ENCODE data around the gene RANBP9.

DNA sequence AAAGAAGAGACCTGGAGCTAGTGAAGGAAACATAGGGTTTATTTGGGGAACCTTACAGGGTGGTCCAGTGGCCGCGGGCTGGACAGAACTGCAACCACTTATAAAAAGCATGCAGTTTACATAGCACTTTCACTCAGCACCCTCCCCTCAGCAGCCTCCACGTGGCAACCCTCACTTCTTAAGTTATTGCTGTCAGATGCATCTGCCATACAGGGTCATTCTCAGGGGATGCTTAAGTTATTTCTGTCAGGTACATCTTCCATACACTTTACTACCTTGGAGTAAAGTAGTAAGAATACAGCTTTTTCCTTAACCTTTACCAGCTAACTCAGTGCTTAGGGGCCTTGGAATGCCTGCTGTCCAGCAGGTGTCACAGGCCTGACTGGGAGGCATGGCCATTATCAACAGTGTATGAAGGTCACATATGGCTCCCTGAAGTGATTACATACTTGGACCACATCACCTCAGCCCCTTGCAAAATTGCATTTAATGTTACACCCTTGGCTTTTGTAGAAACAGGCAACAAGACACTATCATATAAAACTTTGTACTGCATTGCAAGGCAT lies 98.5 kb downstream of the RANBP9 start:
- TF ChIP-seq, protein P1, sequence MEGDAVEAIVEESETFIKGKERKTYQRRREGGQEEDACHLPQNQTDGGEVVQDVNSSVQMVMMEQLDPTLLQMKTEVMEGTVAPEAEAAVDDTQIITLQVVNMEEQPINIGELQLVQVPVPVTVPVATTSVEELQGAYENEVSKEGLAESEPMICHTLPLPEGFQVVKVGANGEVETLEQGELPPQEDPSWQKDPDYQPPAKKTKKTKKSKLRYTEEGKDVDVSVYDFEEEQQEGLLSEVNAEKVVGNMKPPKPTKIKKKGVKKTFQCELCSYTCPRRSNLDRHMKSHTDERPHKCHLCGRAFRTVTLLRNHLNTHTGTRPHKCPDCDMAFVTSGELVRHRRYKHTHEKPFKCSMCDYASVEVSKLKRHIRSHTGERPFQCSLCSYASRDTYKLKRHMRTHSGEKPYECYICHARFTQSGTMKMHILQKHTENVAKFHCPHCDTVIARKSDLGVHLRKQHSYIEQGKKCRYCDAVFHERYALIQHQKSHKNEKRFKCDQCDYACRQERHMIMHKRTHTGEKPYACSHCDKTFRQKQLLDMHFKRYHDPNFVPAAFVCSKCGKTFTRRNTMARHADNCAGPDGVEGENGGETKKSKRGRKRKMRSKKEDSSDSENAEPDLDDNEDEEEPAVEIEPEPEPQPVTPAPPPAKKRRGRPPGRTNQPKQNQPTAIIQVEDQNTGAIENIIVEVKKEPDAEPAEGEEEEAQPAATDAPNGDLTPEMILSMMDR (IDR thresholded peaks at IDR 0.05 in 4 of 5, conservative IDR thresholded peaks at IDR 0.05 in 1 of 5) = no peak
- TF ChIP-seq POLR2A (IDR thresholded peaks at IDR 0.05) = no peak

Measured in gastrocnemius medialis (tissue), 4 donors.